Measurements from ENCODE around the gene PLEKHM1. TPM values are rescaled to one million over a fixed set of nuclear protein-coding genes. Genes with fewer than 3 reads are reported as not detected.

The PLEKHM1 gene
- total and polyA plus RNA-seq, 4 donors, result 6.2 to 15.8 (median 8.5) TPM

- Histone ChIP-seq H3K9me3 (ENCODE audit: control insufficient read depth in 4 of 4, low read length in 3 of 4) (no peaks in the 10 kb centered on the region), H3K36me3 (ENCODE audit: control insufficient read depth in 4 of 4, insufficient read depth in 3 of 4, low read depth in 1 of 4, low read length in 3 of 4) (no peaks in the 10 kb centered on the region), H3K27ac (ENCODE audit: low read depth in 1 of 2, low read length in 2 of 2) (no peak overlapping the region), H3K4me3 (ENCODE audit: low read depth in 1 of 3, low read length in 3 of 3) (peak overlapping the region in 1 of 3 donors; percentile 21), H3K4me1 (ENCODE audit: control insufficient read depth in 4 of 4, insufficient read depth in 4 of 4, low read length in 3 of 4) (peaks cover 18 to 45% (median 29%) of the 10 kb centered on the region in 4 donors), H3K27me3 (ENCODE audit: control insufficient read depth in 4 of 4, insufficient read depth in 4 of 4, low read length in 3 of 4) (peaks cover 0 to 2% (median 0%) of the 10 kb centered on the region in 4 donors), H3K9ac (ENCODE audit: low read depth in 1 of 2, low read length in 2 of 2) (no peak overlapping the region)
- TF ChIP-seq SP1 (IDR thresholded peaks at IDR 0.05) (no peak), CTCF (IDR thresholded peaks at IDR 0.05; ENCODE audit: low read depth, low read length, missing input control) (peak; percentile 92), RAD21 (IDR thresholded peaks at IDR 0.05) (peak; percentile 81 to 88), MAX (IDR thresholded peaks at IDR 0.05) (no peak), REST (IDR thresholded peaks at IDR 0.05) (no peak)
- 6% methylated on average over 26 of the region's 26 CpGs for WGBS
- DNase-seq (ENCODE audit: low spot score), result peak; percentile 80
Measured at GRCh38 chr17:45428050-45428617, 62.4 kb downstream of the PLEKHM1 start.

GRCh38 chr17:45427181-45427835 lies 63.2 kb downstream of the PLEKHM1 start:
- no peak for DNase-seq (ENCODE audit: low spot score)
- no peak overlapping the region for H3K27ac ChIP-seq (ENCODE audit: low read depth in 1 of 2, low read length in 2 of 2)
- no peak overlapping the region for H3K9ac ChIP-seq (ENCODE audit: low read depth in 1 of 2, low read length in 2 of 2)
- peaks cover 0 to 2% (median 0%) of the 10 kb centered on the region in 4 donors for H3K27me3 ChIP-seq (ENCODE audit: control insufficient read depth in 4 of 4, insufficient read depth in 4 of 4, low read length in 3 of 4)
- H3K4me3 ChIP-seq (ENCODE audit: low read depth in 1 of 3, low read length in 3 of 3), result no peak overlapping the region
- H3K9me3 ChIP-seq (ENCODE audit: control insufficient read depth in 4 of 4, low read length in 3 of 4), result no peaks in the 10 kb centered on the region
- TF ChIP-seq HNF4A (conservative IDR thresholded peaks at IDR 0.05), result no peak
- TF ChIP-seq ZBTB33 (IDR thresholded peaks at IDR 0.05), result no peak
- TF ChIP-seq MAX (IDR thresholded peaks at IDR 0.05), result no peak
- no peak for TF ChIP-seq NR2F2 (IDR thresholded peaks at IDR 0.05)
- TF ChIP-seq FOXA2 (IDR thresholded peaks at IDR 0.05), result no peak
- TF ChIP-seq REST (IDR thresholded peaks at IDR 0.05), result no peak
- no peak for TF ChIP-seq HNF4G (IDR thresholded peaks at IDR 0.05)
- no peak for TF ChIP-seq RAD21 (IDR thresholded peaks at IDR 0.05)
- no peak for TF ChIP-seq SP1 (IDR thresholded peaks at IDR 0.05)
- no peak for TF ChIP-seq GABPA (IDR thresholded peaks at IDR 0.05 in 1 of 2, conservative IDR thresholded peaks at IDR 0.05 in 1 of 2)
- TF ChIP-seq YY1 (IDR thresholded peaks at IDR 0.05), result no peak
- no peak for TF ChIP-seq TAF1 (conservative IDR thresholded peaks at IDR 0.05)
- no peaks in the 10 kb centered on the region for H3K36me3 ChIP-seq (ENCODE audit: control insufficient read depth in 4 of 4, insufficient read depth in 3 of 4, low read depth in 1 of 4, low read length in 3 of 4)
- peaks cover 13 to 40% (median 29%) of the 10 kb centered on the region in 4 donors for H3K4me1 ChIP-seq (ENCODE audit: control insufficient read depth in 4 of 4, insufficient read depth in 4 of 4, low read length in 3 of 4)
- WGBS, result 76% methylated on average over 11 of the region's 11 CpGs
